B cell (primary cell): Measurements from ENCODE around the gene NYNRIN. TPM values are rescaled to one million over a fixed set of nuclear protein-coding genes. Genes with fewer than 3 reads are reported as not detected.

Experiments
- ATAC-seq: fragments of 200-7000 bp; cut with Tn5 transposase; one replicate; pipeline ENCODE4 v1.10.0; 2021; ENCODE audit warnings: low read depth, mild to moderate bottlenecking, moderate number of reproducible peaks, moderate library complexity
- CTCF ChIA-PET: fragments of 350-600 bp; sonication (Branson Sonifier 250); formaldehyde crosslinking; loops from one replicate; lab custom pipeline; 2021; ENCODE audit warnings: antibody characterized with exemption, inconsistent platforms; lab: Charles Lee
- POLR2A ChIA-PET: fragments of 350-600 bp; sonication (Branson Sonifier 250); formaldehyde crosslinking; loops from one replicate; lab custom pipeline; 2021; ENCODE audit warnings: antibody characterized with exemption; lab: Charles Lee
- DNase-seq: peaks from one replicate; pipeline ENCODE4 v3.0.0; 2013
- H2AFZ ChIP-seq: 2 replicates; pipeline ENCODE4 v1.6.1; 2012; ENCODE audit warnings: mild to moderate bottlenecking, low read depth, low read length; ENCODE audit not compliant: insufficient read depth, poor library complexity, severe bottlenecking
- H3K27ac ChIP-seq, 2 donors: 1 replicate in 1 of 2; 2 replicates in 1 of 2; pipeline ENCODE4 v1.5.1; 2012 to 2013; ENCODE audit warnings: low read length in 2 of 2, mild to moderate bottlenecking in 2 of 2, moderate library complexity in 1 of 2
- H3K27me3 ChIP-seq, 4 experiments: fragments of 200-600 bp in 1 of 4; sonication (generic) in 1 of 4; replicated peaks in 1 of 4; 1 replicate in 2 of 4; 2 replicates in 2 of 4; pipeline versions ENCODE4 v1.6.1 to v1.7.0; 2013 to 2016; ENCODE audit warnings: low read length in 3 of 4, mild to moderate bottlenecking in 2 of 4, mixed read lengths in 1 of 4, moderate library complexity in 1 of 4; ENCODE audit not compliant: insufficient read depth in 4 of 4, control insufficient read depth in 3 of 4; ENCODE audit errors: control extremely low read depth in 1 of 4
- H3K36me3 ChIP-seq, 2 experiments: replicated peaks in 1 of 2; 1 replicate in 1 of 2; 2 replicates in 1 of 2; pipeline versions ENCODE4 v1.6.1 to v1.7.1; 2013; ENCODE audit warnings: low read length in 1 of 2; ENCODE audit not compliant: insufficient read depth in 2 of 2, control insufficient read depth in 1 of 2; ENCODE audit errors: control extremely low read depth in 1 of 2, extremely low read depth in 1 of 2
- H3K4me1 ChIP-seq, 2 donors: fragments of 200-600 bp in 1 of 2; sonication (generic) in 1 of 2; 1 replicate in 1 of 2; 2 replicates in 1 of 2; pipeline versions ENCODE4 v1.5.1 to v1.6.1; 2013 to 2017; ENCODE audit warnings: low read length in 2 of 2; ENCODE audit not compliant: control insufficient read depth in 2 of 2, insufficient read depth in 2 of 2
- H3K4me2 ChIP-seq: replicated peaks from 2 replicates; pipeline ENCODE3; 2012; ENCODE audit warnings: mild to moderate bottlenecking, low read depth, low read length; ENCODE audit not compliant: poor library complexity, severe bottlenecking
- H3K4me3 ChIP-seq, 5 experiments: fragments of 200-600 bp in 1 of 5; sonication (generic) in 1 of 5; 1 replicate in 3 of 5; 2 replicates in 2 of 5; pipeline versions ENCODE4 v1.5.1 to v1.7.0; 2011 to 2016; ENCODE audit warnings: low read length in 4 of 5, mild to moderate bottlenecking in 4 of 5, low read depth in 2 of 5, control low read depth in 1 of 5, moderate library complexity in 1 of 5; ENCODE audit not compliant: insufficient read depth in 1 of 5; ENCODE audit errors: control extremely low read depth in 1 of 5, extremely low read depth in 1 of 5
- H3K79me2 ChIP-seq: fragments of 200-600 bp; sonication (generic); one replicate; pipeline ENCODE4 v1.6.0; 2016; ENCODE audit warnings: low read length; ENCODE audit not compliant: control insufficient read depth, insufficient read depth
- H3K9ac ChIP-seq: fragments of 200-600 bp; sonication (generic); 2 replicates; pipeline ENCODE4 v1.6.1; 2017; ENCODE audit warnings: mild to moderate bottlenecking, low read length, moderate library complexity
- H3K9me3 ChIP-seq, 3 donors: one replicate each; pipeline versions ENCODE4 v1.6.1 to v1.7.1; 2013; ENCODE audit warnings: low read length in 2 of 3; ENCODE audit not compliant: control insufficient read depth in 2 of 3, insufficient read depth in 1 of 3; ENCODE audit errors: control extremely low read depth in 1 of 3
- H4K20me1 ChIP-seq: 2 replicates; pipeline ENCODE4 v1.6.0; 2012; ENCODE audit warnings: mild to moderate bottlenecking, low read length; ENCODE audit not compliant: insufficient read depth, control insufficient read depth, poor library complexity, severe bottlenecking
- H3K27ac Mint-ChIP-seq: one replicate; pipeline ENCODE4 v1.8.0; 2021; ENCODE audit warnings: mixed read lengths
- H3K27me3 Mint-ChIP-seq: one replicate; pipeline ENCODE4 v1.8.0; 2021; ENCODE audit warnings: mixed read lengths
- H3K4me1 Mint-ChIP-seq: one replicate; pipeline ENCODE4 v1.8.0; 2021; ENCODE audit warnings: mixed read lengths
- H3K4me3 Mint-ChIP-seq: one replicate; pipeline ENCODE4 v1.8.0; 2021; ENCODE audit warnings: mixed read lengths
- H3K9me3 Mint-ChIP-seq: one replicate; pipeline ENCODE4 v1.8.0; 2022; ENCODE audit warnings: mixed read lengths; ENCODE audit not compliant: insufficient read depth
- CTCF ChIP-seq: fragments of 200-600 bp; IDR thresholded peaks from one replicate; pipeline ENCODE4 v1.8.0; 2022; ENCODE audit warnings: antibody characterized with exemption, mild to moderate bottlenecking
- EZH2 ChIP-seq: IDR thresholded peaks from 2 replicates; pipeline ENCODE4 v1.6.1; 2012; ENCODE audit warnings: borderline replicate concordance, low read depth, mild to moderate bottlenecking, moderate library complexity, low read length; ENCODE audit not compliant: insufficient read depth, poor library complexity, severe bottlenecking
- WGBS: methylation state at CpG from one replicate; pipeline ENCODE4 v1.1.5; 2013; ENCODE audit warnings: missing lambda C conversion rate; ENCODE audit not compliant: insufficient coverage; 5-methylcytosine and 5-hydroxymethylcytosine counted together
- intact Hi-C: fragments of 100-400 bp; cut with micrococcal nuclease; formaldehyde crosslinking; loops from one replicate; pipeline ENCODE4 v1.10.0; 2022
- polyA plus RNA-seq: library from polyadenylated mRNA; depleted of rRNA; stranded (reverse); fragments of >200 nt; gene quantifications from 2 replicates; pipeline ENCODE4 v1.2.3, GENCODE V29; 2012
- total RNA-seq, 2 donors: library from RNA; stranded (reverse); fragments of 120-200 nt in 1 of 2; gene quantifications; 1 replicate in 1 of 2; 2 replicates in 1 of 2; pipeline versions ENCODE4 v1.2.3 to v1.2.4, GENCODE V29; 2013 to 2022

Gene NYNRIN
- total and polyA plus RNA-seq, 2 donors (not counting 1 experiment from before 2014, with no cell fraction given), result 0.04 to 0.34 TPM

- no CpG with 5 or more reads among the region's 3 CpGs for WGBS
- no peak overlapping the region for H3K4me3 ChIP-seq
- H3K9me3 ChIP-seq, result no peaks in the 10 kb centered on the region
- TF ChIP-seq CTCF (no peak), EZH2 (no peak)
- intact Hi-C loops, result no loop called here
- ATAC-seq (no peak), DNase-seq (no peak)
- no peaks in the 10 kb centered on the region for H3K36me3 ChIP-seq
- Mint-ChIP-seq H3K27me3 (no peaks in the 10 kb centered on the region), H3K9me3 (no peaks in the 10 kb centered on the region), H3K27ac (no peak overlapping the region), H3K4me1 (no peaks in the 10 kb centered on the region), H3K4me3 (no peak overlapping the region)
- ChIA-PET CTCF (interaction anchor here (0.8 to 1.6 kb wide), 2 partner anchors 45 to 136 kb away, joined by 3 read pairs; partner anchors contain the start of gene TINF2), POLR2A (no interaction called here)
- no peaks in the 10 kb centered on the region for H4K20me1 ChIP-seq
- no peak overlapping the region for H3K27ac ChIP-seq
- H3K4me2 ChIP-seq, result no peak overlapping the region
- H3K79me2 ChIP-seq, result no peaks in the 10 kb centered on the region
- H3K4me1 ChIP-seq, result no peaks in the 10 kb centered on the region
- H2AFZ ChIP-seq, result no peak overlapping the region
- H3K27me3 ChIP-seq, result peaks cover 0 to 8% (median 0%) of the 10 kb centered on the region in 4 experiments
- H3K9ac ChIP-seq, result no peak overlapping the region
Measured at GRCh38 chr14:24378327-24378726, 20.5 kb upstream of the NYNRIN start.

DNA sequence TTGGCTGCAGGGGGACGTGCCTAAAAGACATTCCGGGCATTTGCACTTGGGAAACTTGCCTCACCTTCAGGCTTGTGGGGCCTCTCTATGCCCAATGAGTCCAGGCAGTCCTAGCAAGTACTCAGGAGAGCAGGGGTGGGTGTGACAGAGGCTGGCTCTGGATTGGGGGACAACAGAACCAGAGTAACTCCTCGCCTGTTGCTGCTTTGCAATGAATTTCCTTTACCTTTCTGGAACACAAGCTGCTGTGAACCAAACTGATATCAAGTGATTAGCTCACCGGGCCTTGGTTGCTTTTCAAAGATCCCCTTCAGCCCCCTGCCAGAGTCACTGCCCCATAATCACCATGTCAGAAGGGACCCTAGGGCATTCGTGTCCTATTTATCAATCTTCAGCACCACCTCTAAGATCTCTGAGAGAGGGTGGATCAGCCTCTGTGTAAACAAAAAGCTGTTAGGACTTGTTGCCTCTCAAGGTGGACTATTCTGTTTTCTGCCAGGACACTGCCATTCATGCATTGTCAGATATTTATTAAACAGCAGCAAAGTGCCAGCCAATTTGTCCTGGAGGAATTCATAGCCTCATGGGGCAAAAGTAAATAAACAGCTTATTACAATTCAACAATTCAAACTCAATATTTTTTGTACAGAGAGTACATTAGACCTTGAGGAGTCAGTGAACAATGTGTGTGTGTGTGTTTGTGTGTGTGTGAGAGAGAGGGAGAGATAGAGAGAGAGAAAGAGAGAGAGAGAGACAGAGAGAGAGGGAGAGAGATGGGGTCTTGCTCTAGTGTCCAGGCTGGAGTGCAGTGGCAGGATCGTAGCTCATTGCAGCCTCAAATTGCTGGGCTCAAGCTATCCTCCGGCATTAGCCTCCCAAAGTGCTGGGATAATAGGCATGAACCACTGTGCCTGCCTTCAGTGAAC lies 19.6 kb upstream of the NYNRIN start:
- POLR2A ChIA-PET, result no interaction called here
- intact Hi-C loops, result no loop called here
- Mint-ChIP-seq H3K4me1 (no peaks in the 10 kb centered on the region), H3K4me3 (no peak overlapping the region), H3K27ac (no peak overlapping the region), H3K27me3 (peaks cover 4% of the 10 kb centered on the region), H3K9me3 (no peaks in the 10 kb centered on the region)
- no peak for DNase-seq
- H2AFZ ChIP-seq, result no peak overlapping the region
- CTCF ChIA-PET, result interaction anchor here (0.8 to 2.0 kb wide), 3 partner anchors 46 to 137 kb away, joined by 3 to 4 read pairs (median 3); partner anchors contain the start of gene TINF2
- peaks cover 0 to 11% (median 1%) of the 10 kb centered on the region in 4 experiments for H3K27me3 ChIP-seq
- H3K36me3 ChIP-seq, result no peaks in the 10 kb centered on the region
- H3K4me2 ChIP-seq, result no peak overlapping the region
- H4K20me1 ChIP-seq, result no peaks in the 10 kb centered on the region
- 97% methylated on average over 6 of the region's 7 CpGs for WGBS
- TF ChIP-seq EZH2 (no peak), CTCF (no peak)
- H3K4me3 ChIP-seq, result no peak overlapping the region
- no peak overlapping the region for H3K9ac ChIP-seq
- H3K79me2 ChIP-seq, result no peaks in the 10 kb centered on the region
- H3K9me3 ChIP-seq, result no peaks in the 10 kb centered on the region
- no peaks in the 10 kb centered on the region for H3K4me1 ChIP-seq
- no peak for ATAC-seq
- H3K27ac ChIP-seq, result no peak overlapping the region
